Suppressor macrophage treated with lipopolysaccharide for 4 hours (primary cell): Measurements from ENCODE around the gene RRP9.
A peak's percentile ranks its signal among the peaks of the same experiment; 100 is the strongest.
"Not testable (repeated sequence)": the region's sequence is repeated elsewhere in the genome, so short reads cannot be mapped to it uniquely, and the experiment has no call there.

ENCODE experiments used
- DNase-seq: peaks from one replicate; pipeline ENCODE4 v3.0.0-alpha.2; 2020

RRP9 gene

DNA sequence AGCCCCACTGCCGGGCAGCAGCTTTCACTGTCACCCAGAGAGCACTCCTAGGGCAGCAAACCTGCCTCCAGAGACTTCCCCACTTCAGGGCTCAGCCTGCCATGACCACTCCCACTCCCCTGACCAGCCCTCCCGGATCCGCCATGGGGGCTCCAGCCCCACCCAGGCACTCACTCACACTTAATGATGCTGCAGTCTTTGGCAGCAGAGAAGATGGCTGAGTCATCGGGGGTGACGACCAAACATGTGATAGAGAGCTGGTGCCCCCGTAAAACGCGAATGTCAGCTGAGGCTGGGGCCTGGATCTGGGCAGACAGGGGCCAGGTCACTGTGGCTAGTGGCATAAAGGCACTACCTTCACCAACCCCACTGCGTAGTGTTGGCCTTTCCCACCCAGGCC lies 4.7 kb downstream of the RRP9 start:
- DNase-seq, result no peak

DNA sequence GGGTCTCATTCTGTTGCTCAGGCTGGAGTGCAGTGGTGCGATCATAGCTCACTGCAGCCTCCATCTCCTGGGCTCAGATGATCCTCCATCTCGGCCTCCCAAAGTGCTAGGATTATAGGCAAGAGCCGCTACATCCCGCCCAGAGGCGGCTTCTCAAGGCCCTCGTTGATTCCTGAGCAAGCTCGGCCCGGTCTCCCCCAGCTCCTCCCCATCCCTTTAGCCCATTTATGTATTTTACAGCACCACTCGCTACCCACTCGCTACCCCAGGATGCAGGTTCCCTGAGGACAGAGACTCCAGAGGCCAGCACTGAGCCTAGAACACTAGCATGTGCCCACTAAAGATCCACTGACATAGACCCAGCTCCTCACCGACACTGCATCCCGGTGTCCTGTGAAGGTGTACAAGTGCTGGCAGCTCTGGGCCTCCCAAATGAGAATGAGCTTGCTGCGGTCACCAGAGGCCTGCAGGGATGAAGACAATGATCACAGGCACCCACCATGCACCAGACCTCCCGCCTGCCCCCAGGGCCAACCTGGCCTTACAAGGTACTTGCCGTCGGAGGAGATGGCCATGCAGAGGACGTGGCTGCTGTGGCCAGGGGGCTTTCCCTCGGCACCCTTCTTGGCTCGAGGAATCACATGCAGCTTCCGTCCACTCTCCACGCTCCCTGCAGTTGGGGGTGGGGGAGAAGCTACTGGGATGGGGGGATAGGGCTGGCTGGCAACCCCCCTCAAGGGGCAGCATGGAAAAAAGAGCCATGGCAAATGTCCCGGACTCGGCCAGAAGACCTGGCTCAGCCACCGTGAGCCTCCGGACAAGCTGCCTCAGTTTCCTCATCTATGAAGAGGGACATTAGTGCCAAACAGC lies 5.6 kb downstream of the RRP9 start:
- DNase-seq, result no peak

DNA sequence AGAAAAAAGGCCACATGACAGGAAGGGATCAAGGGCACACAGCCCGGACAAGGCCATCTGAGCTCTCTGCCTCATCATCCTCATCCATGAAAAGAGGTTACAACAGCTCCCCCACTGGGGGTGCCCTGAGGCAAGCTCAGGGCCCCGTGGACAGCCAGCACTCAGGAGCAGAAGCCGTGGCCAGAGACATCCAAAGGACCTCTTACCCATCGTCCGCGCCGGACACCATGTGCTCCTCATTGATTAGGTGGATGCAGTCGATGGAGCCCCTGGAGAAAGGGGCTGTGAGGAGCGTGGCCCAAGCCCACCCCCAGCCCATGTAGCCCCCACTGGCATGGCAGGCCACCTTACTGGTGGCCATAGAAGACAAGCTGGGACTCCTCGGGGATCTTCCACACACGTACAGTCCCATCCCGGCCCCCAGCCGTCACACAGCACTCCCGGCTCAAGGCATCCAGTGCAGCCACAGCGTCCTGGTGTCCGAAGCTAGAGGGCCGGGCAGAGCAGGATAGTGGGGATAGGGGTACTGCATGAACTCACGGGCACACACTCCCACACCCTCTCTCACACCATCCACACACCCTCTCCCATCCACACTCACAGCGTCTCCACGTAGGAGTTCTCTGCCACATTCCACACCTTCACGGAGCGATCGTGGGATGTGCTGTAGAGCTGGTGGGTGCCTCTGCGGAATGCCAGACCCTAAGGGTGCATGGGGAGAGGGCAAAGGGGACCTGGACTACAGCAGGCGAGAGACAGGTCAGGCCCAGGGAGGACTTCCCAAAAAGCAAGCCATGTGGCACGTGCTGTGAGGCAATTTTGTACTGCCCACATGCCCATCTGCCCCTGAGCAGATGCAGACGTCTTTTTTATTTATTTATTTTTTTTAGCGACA lies 6.5 kb downstream of the RRP9 start:
- DNase-seq, result no peak

DNA sequence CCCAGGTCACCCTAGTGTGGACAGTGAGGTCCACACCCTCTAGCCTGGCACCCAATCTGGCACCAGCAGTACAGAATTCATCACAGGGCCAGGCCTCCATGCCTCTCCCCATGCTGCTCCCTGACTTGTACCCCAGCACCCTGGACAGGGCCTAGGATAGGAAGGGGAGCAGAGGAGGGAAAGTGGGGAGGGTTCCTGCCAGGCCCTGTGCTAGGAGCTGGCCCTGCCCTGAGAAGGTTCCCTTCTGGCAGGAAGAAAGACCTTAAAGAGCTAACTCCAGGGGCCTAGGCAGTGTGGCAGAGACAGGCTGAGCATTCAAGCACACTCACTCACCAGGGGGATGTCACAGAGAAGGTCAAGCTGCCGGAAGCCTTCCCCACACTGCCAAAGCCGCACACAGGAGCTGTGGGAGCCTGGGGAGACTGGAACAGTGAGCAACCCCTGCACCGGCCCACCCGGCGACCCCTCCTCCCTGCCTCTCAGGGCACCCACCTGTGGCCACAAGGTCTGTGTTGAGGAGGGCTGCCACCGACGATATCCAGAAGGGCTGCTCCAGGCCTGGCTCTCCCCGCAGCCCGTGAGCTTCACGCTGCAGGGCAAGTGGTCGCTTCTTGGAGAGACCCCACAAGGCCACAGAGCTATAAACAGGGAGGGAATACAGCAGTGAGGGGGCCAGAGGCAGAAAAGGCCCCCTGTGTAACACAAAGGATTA lies 7.4 kb downstream of the RRP9 start:
- no peak for DNase-seq

DNA sequence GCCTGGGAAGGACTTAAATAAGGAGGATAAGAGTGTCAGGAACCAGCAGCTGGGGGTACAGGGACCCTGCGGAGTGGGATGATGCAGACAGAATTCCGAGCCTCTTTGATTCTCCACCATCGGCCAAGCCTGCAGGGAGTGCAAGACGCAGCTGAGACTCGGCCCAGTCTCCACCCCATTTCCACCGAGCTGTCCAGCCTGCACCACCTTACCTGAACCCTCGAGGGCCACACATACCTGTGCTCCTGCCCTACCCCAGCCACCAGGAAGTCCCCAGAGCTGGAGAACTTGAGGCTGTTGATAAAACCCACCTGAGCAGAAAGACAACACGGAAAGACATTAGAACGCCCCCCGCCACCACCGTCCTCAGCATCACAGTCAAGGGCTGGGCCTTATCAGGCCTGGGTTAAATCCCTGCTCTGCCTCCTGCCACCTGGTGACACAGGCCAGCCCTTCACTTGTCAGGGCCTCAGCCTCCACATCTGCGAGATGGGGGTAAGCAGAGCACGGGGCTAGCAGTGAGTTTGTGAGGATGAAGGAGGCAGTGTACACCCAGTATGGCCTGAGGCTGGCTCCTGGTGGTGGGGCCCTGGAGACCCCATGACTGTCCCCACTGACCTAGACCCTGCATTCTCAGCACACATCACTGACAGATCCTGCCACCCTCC lies 8.1 kb downstream of the RRP9 start:
- DNase-seq, result no peak

DNA sequence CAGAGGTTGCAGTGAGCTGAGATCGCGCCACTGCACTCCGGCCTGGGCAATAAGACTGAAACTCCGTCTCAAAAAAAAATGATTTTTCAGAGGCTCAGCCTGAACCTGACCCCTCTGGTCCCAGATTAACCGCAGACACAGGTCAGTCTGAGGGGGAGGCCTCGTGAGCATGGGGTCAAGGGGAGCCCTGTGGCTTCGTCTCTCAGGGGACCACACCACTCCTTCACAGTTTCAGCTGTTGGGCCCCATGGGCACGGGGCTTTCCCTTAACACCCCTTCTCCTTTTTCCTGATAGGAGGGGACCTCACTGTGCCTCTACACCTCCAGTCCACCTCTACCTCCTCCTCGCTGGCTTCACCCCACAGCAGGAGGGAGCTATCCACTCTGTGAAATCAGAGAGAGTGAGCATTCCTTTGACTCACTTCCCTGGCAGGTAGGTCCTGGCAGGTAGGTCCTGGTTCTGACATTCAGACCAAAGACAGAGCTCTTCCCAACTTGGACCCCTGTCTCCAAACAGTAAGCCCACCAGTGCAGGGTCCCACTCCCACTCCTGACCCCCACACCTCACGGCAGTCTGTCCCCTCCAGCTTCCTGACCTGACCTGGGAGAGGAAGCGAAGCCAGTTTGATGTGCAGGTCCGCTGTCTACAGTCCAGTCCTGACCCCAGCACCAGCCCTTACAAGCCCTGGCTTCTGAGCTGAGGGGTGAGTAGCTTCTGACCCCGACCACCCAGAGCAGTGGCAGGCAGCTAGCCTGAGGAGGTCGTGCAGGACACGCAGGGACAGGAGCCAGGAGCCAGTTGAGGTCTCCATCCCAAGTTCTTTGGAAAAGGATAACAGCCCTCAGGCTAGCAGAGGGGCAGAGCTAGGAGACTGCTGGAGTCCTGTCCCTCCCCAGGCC lies 9.0 kb downstream of the RRP9 start:
- DNase-seq, result no peak

DNA sequence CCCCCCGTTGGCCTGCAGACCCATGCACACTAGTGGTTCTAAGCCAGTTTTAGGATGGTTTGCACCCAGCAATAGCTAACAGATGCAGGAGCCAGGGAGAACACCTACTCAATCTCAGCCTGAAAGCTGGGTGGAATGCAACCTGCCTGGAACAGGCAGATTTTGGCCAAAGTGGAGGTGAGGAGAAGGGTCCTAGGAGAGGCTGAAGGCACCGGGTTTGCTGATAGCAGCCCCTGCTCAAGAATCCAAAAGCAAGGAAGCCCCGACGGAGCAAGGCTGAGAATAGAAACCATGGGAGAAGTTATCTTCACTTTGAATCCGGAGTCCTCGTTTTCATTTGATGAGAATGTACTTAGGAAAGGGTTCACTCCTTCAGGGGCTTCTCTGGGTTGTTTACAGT lies 9.9 kb downstream of the RRP9 start:
- DNase-seq, result no peak

DNA sequence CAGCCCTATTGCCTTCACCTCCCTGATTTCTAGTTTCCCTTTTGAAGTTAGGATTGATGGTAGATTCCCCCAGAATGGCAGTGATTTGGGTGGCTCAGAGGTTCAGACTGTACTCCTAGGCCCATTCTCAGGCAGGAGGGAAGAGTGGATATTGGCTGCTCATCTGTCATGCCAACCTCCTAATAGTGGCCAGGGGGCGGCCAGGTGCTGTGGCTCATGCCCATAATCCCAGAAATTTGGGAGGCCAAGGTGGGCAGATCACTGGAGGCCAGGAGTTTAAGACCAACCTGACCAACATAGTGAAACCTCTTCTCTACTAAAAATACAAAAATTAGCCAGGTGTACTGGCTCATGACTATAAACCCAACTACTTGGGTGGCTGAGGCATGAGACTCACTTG lies 11.3 kb downstream of the RRP9 start:
- DNase-seq, result no peak

DNA sequence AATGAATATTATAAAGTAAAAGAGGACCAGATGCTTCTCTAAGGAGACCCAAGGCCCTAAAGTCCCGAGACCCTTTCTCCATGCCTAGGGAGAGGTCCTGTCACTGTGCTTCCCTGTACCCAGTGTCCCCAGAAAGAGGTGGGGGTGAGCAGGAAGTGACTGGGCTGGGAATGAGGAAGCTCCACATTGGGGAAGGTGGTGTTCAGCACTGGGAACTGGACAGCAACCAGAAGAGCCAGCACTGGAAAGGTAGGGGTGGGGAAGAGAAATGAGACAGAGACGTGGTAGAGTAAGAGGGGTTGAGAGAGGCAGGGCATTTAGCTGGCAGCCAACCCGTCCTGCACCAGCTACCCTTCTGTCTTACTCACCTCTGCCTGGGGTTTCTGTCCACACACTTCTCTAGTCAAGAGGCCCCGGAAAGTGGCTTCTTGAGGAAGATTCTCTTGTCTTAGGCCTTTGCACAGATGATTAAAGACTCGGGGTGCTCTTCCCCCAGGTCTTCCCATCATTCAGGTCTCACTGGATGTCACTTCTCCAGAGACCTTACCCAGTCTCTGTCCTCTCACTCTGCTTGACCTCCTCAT lies 12.2 kb downstream of the RRP9 start:
- DNase-seq, result peak; percentile 3

DNA sequence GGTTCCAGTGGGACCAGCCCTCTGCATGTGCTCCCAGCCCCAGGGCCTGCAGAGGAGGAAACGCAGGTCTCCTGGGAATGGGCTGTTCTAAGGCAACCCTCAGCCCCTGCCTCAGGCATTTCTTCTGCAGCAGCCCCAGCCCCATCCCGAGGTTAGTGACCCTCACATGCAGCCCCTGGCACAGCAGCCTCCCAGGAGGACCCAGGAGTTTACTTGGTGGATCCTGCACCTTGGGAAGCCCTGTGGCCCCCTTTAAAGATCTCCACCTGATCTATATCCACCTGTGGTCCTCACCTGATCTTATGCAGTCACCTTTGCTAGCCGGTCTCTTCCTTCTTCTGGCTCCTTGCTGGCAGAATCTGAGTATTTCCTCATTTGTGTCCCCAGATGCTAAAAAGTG lies 12.7 kb downstream of the RRP9 start:
- not testable (repeated sequence) for DNase-seq

DNA sequence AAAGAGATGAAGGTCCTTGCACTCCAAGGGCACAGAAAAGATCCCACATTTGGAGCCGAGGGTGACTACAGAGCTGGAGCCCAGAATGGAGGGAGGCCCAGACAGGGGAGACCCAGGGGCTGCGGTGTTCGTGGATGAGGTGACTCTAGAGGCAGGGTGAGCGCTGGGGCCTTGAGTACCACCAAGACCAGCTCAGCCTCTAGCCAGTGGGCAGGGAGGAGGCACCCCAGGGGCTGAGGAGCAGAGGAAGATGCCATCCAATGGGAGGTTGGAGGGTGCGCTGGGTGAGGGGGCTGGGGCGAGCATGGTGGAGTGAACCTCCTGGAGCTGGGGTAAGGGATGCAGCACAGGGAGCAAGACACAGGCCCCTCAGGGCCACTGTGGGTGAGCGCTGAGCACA lies 13.3 kb downstream of the RRP9 start:
- DNase-seq, result no peak

DNA sequence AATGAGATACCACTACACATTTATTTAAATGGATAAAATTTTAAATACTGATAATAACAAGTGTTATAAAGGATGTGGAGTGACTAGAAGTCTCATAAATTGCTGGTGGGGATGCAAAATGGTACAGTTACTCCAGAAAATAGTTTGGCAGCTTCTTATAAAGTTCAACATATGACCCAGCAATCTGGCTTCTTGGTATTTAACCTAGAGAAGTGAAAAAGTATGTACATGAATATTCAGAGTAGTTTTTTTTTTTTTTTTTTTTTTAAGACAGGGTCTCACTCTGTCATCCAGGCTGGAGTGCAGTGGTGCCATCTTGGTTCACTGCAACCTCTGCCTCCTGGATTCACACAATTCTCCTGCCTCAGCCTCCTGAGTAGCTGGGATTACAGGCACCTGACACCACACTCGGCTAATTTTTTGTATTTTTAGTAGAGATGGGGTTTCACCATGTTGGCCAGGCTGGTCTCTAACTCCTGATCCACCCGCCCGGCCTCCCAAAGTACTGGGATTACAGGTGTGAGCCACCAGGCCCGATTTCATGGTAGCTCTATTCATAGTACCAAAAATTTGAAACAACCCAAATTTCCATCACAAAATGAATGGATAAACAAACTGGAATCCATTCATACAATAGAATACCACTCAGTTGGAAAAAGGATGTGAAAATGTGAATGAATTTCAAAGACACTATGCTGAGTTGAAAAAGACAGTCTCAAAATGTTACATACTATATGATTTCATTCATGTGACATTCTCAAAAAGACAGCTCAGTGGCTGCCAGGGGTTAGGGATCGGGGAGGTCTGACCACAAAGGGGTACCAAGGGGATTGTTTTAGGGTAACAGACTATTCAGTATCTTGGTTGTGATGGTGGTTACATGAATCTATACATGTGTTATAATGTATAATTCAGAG lies 14.4 kb downstream of the RRP9 start:
- DNase-seq, result no peak

DNA sequence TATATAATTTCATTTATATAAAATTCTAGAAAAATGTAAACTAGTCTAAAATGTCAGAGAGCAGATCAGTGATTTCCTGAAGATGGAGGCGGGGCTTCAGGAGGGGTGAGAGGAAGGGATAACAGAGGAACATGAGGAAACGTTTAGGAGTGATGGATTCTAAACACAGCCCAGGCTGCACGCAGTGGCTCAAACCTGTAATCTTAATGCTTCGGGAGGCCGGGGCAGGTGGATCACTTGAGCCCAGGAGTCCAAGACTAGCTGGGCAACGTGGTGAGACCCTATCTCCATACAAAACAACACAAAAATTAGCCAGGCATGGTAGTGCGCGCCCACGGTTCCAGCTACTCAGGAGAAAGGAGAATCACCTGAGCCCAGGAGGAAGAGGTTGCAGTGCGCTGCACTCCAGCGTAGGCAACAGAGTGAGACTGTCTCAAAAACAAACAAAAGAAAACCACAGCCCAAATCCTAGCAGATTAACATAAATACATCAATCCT lies 20.6 kb downstream of the RRP9 start:
- no peak for DNase-seq

DNA sequence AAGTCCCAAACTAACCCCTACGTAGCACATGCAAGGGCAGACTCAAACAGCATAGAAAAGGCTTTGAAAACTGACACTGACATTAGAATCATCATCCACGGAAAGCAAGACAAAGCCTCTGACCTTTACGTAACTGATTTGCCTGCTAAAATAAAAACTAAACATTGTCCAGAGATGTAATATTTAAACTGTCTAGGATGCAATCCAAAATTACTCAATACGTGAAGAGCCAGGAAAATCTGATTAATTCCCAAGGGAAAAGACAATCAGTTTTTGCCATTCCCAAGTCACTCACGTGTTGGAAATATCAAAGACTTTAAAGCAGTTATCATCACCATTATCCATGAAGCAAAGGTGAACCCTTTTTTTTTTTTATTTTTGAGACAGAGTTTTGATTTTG lies 25.3 kb downstream of the RRP9 start:
- DNase-seq, result no peak

DNA sequence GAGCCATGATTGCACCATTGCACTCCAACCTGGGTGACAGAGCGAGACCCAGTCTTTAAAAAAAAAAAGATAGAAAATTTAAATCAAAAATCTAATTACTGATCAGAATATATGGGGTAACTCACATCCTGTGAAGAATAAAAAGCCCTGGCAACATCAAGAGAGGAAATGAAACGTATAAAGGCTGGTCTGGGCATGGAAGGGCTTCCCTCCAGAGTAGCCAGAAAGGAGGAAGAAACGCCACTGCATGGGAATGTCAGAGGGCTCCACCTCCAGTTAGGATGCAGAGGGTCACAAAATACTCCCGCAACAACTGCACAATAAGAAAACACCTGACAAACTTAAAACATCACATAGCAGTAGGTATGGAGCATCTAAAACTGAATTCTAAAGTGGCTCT lies 33.7 kb downstream of the RRP9 start:
- DNase-seq, result no peak

DNA sequence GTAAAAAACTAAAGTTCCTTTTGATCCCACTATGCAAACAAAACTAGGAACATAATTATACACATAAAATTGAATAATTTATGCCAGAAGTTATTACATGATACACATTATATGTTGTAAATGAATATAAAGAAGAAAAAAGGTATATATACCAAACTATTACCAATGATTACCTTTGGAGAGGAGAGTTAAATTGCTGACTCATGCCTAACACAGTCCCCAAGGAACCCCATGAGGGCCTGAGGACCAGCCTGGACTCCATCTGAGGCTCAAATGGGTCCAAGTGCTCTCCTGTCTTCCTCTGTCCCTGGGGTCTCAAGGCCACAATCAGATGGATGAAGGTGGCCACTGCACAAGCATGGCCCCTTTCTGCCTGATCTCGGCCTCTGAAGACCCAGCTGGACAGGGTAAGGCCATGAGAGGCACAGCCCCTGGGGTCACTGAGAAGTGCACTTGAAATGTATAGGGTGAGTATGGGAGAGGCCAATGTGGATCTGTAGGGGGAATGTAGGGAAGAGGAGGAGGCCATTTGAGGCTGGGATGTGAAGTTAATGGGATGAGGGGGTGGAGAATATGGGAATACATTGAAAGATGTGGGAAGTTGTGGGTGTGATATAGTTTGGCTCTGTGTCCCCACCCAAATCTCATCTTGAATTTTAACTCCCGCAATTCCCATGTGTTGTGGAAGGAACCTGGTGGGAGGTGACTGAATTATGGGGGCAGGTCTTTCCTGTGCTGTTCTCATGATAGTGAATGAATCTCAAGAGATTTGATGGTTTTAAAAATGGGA lies 37.5 kb downstream of the RRP9 start:
- no peak for DNase-seq

DNA sequence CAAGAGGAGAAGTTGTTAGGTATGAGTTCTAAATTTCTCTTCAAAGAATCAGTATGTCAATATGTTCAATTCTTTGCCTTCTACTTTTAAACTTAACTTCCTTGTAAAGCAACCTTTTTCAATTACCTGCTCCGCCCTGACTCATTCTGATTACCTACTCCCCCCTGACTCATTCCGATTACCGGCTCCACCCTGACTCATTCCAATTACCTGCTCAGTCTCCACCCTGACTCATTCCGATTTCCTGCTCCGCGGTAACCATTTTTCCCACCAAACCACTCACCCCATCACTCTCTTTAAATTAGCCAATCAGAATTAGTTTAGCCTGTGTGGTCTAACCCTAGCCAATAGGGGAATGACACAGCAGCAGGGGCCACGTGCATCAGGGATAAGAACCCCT lies 39.3 kb downstream of the RRP9 start:
- DNase-seq, result not testable (repeated sequence)

DNA sequence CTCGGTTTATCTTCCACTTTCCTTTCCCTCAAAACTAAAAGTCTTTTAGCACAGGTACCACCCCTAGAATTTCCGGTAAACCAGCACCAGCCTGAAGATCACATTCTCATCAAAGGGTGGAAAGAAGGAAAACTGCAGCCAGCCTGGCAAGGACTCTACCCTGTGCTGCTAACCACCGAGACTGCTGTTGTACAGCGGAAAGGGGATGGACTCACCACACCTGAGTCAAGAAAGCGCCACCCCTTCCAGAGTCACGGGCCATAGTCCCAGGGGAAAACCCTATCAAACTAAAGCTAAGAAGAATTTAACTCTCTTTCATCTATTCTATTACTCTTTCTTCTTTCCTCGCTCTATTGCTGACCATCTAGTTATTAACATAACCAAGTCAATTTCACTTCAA lies 41.7 kb downstream of the RRP9 start:
- not testable (repeated sequence) for DNase-seq

DNA sequence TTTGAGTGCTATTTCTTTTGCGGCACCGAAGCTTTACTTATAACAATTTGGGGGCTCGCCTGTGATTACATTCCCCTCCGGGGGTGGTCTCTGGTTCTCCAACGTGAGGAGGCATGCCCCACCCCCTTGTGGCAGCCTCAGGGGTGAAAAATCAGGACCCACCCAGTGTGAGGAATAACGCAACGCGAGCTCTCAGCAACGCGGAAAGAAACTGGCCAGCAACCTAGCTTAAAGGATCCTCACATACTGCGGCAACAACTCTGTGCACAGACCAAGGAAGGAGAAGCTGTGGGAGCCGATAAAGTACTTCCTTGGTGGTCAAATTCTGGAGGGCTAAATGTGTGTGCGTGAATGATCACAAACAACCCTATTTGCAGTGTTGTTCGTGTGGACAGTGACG lies 44.3 kb downstream of the RRP9 start:
- no peak for DNase-seq
